Superior temporal gyrus (tissue), 1 donor: Measurements from ENCODE around the gene CPVL.
"Not testable (repeated sequence)": the region's sequence is repeated elsewhere in the genome, so short reads cannot be mapped to it uniquely, and the experiment has no call there.

Source experiments
- DNase-seq: peaks from one replicate; pipeline ENCODE4 v3.0.0-alpha.2; 2016; ENCODE audit errors: extremely low spot score

The CPVL gene

GRCh38 chr7:29120955-29121354, 25.4 kb downstream of the CPVL start:
- DNase-seq, result no peak

DNA sequence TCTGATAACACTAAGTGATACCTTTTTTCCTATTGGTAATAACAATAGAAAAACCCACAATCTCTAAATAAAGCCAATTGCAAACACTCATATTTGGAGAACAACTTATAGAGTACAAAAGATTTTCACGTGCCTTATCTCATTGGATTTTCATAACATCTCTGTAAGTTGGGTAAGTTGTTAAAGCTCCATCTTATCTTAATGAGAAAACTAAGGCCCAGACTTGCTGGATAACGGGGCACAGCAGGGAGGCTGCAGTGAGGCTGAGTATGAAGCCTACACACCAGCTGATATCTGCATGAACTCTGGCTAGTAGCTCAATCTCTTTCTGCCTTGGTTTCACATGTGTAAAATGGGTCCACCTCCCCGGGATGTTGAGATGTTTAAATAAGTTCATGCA, 26.8 kb downstream of the CPVL start:
- no peak for DNase-seq

DNA sequence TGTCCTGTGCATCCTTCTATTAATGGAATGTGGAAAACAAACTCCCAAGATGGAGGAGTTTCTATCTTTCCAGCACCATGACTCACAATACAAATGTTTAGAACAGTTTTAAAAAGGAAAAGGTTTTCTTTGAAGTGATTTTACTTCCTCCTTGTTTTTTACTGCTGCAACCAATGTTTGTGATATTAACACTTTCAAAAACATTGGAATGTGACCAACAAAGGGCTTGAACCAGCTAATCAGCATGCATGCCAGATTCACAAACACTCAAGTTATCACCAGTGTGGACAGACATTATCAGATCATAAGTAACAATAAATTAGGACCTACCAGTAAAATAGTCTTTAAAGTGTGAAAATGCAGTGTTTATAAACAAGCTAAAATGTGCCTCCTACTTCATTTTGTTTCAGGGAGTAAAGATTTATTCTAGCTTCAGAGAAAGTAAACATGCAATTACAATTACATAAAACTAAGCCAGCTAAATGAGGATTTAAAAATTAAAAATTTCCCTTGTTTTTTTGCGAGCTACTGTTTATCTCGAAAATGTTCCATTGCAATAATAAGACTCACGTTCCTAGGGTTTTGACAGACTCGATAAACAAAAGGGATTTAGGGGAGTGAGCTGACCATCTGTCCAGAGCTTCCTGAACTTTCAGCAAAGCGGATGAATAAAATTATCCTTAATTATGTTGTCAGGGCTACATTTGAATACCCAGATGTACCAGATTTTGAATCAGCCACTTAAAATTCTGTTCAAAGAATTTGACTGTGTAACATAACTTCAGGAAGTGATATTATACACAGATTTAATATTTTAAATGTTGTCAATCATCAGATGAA, 29.8 kb downstream of the CPVL start:
- no peak for DNase-seq

- no peak for DNase-seq
Measured at GRCh38 chr7:29115753-29116152, 30.6 kb downstream of the CPVL start.

DNA sequence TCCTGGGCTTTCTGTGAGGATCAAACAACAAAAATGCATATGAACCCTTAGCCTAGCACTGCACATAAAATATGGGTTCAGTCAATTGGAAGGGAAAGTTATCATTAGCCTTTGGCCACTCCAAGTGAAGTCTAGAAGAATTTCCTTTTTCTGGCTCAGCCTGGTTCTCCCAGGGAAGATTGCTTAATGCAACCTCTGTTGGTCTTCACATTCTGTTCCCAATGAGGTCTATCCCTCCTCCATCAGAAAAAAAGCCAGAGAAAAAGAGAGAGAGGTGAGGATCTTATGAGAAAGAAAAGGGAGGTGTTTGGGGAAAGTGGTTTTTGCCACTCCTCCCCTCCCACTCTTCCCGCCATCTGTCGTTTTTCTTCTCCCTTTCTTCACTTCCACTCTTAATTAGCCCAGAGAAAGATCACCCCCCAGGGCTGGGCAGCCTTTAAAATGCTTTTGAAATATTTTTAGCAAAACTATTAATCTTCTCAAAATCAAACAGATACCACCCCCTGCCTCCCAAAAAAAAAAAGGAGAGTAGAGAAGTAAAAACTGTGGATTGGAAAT, 31.1 kb downstream of the CPVL start:
- no peak for DNase-seq

- not testable (repeated sequence) for DNase-seq
Measured at GRCh38 chr7:29114266-29114665, 32.1 kb downstream of the CPVL start.

DNA sequence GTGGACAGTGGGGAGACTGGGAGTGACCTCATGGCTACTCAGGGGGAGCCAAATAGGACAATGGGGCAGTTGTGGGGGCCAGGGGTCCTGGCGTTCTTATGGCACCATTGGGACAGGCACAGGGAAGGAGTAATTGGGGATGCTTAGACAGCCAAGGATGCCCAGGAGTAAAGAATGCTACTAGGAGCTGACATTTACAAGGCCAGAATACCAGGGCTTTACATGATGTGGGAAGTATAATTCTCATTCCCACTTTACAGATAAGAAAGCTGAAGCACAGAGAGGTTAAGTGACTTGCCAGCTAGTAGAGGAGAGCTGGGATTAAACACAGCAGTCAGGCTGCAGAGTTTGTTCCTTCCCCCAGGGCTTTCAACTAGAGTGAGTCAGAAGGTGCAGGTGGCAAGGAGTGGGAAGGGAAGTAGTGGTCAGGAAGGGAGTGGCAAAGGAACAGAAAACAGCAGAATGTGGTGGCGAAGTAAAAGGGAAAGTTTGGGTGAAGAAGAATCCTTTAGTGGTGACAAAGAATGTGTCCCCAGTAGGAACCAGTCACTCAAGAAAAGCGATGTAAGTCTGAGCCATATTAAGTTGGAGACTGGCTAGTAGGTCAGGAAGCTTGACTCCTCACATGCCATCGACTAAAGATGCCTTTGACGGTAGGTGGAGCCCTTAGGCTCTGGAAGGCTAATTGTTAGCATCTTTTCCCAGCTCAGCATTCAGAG, 32.8 kb downstream of the CPVL start:
- no peak for DNase-seq

- no peak for DNase-seq
Measured at GRCh38 chr7:29112721-29113120, 33.6 kb downstream of the CPVL start.

GRCh38 chr7:29109899-29110298, 36.4 kb downstream of the CPVL start:
- no peak for DNase-seq

GRCh38 chr7:29109358-29109757, 37.0 kb downstream of the CPVL start:
- no peak for DNase-seq

DNA sequence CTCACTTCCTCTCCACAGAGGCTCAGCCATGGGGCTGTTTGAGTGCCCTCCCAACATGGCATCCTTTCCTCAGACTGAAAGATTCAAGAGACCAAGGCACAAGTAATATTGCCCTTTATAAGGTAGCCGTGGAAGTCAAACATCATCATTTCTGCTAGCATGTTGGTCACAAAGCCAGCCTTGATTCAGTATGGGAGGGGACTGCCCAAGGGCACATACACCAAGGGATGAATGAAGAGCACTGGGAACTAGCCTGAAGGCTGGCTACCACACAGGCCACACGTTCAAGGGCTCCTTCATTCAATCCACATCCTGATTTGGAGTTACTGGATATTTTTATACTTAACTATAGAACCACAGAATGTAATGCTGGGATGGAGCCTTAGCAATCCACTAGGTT, 39.3 kb downstream of the CPVL start:
- DNase-seq, result no peak

DNA sequence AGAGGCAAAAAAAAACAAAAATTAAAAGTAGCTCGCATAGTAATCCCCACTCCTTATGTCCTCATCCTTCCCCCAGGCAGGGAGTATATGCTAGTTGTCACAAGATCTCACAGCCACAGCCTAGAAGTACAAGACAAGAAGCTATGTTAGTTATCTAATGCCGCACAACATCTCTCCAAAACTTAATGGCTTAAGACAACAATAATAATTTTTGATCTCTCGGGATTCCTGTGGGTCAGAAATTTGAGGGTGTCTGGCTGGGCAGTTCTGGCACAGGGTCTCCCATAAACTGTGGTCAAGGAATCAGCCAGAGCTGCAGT, 39.7 kb downstream of the CPVL start:
- no peak for DNase-seq

- peak; percentile 91 for DNase-seq
Measured at GRCh38 chr7:29105752-29106668, 40.3 kb downstream of the CPVL start.

GRCh38 chr7:29105191-29105590, 41.1 kb downstream of the CPVL start:
- no peak for DNase-seq

DNA sequence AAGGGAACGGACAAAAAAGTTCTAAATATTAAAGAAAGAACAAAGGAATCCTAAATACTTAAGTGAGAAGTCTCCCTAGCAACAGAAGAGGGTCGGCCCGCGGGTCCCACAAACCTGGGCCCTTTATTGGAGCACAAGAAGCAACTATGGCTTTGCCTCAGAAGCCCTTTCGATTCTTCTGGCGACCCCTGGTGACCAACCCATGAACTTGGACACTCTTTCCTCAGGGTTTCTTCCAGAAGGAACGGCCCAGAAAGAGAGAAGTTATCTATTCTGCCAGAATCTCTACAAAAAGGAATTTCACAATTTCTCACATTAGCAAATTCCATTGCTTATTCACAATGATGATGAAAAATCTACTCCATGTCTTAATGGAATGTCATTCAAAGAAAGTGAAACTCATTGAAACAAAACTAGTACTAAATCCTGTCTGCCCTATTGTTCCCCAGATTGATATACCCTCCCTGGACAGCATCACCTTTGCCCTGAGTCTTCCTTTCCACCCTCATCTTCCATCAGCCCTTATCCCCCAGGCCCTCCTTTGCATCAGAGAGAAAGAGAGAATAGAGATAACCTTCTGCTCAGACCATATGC, 43.7 kb downstream of the CPVL start:
- DNase-seq, result peak; percentile 73

- no peak for DNase-seq
Measured at GRCh38 chr7:29100924-29101323, 45.4 kb downstream of the CPVL start.

- no peak for DNase-seq
Measured at GRCh38 chr7:29099896-29100847, 46.2 kb downstream of the CPVL start.

GRCh38 chr7:29096446-29096730, 49.9 kb downstream of the CPVL start:
- DNase-seq, result no peak

DNA sequence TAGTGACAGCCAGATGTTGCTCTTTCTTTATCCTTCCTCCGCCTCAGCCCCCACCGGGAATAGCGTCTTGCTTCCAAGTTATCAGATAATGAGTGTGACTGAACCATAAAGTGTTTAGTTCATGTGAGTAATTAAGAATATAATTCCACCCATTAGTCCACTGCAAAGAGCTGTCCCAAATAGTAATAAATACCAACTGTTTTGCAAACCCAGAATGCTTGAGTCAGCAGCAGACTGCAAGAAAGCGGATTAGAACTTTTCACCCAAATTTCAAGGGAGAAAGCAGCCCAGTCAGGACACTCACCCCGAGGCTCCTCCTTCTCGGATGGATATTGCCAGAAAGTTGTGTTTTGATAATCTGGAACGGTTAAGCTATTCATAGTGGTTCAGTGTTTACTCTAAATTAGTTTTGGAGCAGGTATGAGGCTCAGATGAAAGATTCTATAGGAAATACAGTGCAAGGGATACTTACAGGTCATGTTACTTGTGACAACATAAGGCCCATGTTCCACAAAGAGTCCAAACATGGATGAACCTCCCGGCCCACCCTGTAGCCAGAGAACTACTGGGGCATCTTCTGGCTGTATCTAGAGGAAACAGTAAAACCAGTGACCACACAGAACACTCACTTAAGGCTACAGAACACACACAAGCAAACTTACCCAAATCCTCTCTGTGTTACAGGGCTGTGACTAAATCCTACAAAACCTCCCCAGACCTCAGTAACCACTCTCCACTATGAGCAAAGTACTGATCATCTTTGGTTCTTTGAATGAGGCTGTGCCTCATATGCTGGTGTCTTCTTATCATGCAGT, 50.5 kb downstream of the CPVL start:
- DNase-seq, result no peak

DNA sequence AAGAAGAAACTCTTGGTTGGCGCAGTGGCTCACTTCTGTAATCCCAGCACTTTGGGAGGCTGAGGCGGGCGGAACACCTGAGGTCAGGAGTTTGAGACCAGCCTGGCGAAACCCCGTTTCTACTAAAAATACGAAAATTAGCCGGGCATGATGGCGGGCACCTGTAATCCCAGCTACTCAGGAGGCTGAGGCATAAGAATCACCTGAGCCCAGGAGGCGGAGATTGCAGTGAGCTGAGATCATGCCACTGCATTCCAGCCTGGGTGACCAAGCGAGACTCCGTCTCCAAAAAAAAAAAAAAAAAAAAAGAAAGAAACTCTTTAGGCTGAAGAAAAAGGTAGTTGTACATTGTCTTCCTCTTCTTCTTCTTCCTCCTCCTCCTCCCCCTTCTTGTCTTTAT, 53.2 kb downstream of the CPVL start:
- not testable (repeated sequence) for DNase-seq
